IPS-18c (cell line): Measurements from ENCODE around the gene MPO.

Source experiments
- H3K4me3 ChIP-seq: 2 replicates; pipeline ENCODE4 v1.7.0; 2013; ENCODE audit warnings: low read depth, mild to moderate bottlenecking, low read length, moderate library complexity; ENCODE audit not compliant: insufficient read depth
- H3K9me3 ChIP-seq: one replicate; pipeline ENCODE4 v1.6.1; 2013; ENCODE audit warnings: mild to moderate bottlenecking, low read length, moderate library complexity; ENCODE audit not compliant: control insufficient read depth, insufficient read depth

The MPO gene

GRCh38 chr17:58232707-58233156, 48.0 kb downstream of the MPO start:
- Histone ChIP-seq H3K4me3 (no peak overlapping the region), H3K9me3 (no peaks in the 10 kb centered on the region)

DNA sequence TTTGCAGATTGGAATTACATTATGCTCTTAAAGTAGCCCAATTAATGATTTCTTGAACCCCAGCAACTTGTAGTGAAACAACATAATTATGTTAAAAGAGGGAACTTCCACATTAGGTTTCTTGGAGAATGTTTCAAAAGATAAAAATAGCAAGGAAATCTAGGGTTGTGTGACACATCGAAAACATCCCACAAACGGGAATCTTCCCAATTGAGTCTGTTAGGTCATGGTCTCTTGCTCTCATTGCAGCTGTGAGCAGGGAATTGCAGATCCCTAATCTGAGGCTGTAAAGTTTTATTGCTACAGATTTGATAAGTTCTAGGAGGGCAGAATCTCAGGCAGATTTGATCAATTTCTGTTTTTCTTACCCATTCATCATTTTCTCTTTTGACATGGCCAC, 49.1 kb downstream of the MPO start:
- no peak overlapping the region for H3K4me3 ChIP-seq
- no peaks in the 10 kb centered on the region for H3K9me3 ChIP-seq

GRCh38 chr17:58229881-58230280, 50.9 kb downstream of the MPO start:
- H3K4me3 ChIP-seq = no peak overlapping the region
- no peaks in the 10 kb centered on the region for H3K9me3 ChIP-seq

GRCh38 chr17:58229384-58229783, 51.4 kb downstream of the MPO start:
- no peaks in the 10 kb centered on the region for H3K9me3 ChIP-seq
- H3K4me3 ChIP-seq = no peak overlapping the region

DNA sequence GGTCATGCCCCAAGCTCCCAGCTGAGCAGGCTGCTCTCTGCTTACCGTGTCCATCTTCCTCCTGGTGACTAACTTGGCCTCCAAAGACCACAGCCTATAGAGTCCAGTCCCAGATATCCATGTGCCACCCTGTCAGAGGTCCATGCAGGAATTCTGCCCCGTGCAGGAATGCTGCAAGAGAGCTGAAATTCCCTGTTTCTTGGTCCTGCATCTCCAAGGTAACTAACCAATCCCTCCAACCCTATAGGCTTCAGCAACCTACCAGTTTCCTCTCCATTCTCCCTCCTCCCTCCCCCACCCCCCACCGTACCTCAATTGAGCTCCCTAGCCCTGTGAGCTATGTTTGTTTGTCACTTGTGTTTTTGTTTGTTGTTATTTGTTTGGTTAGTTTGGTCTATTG, 52.1 kb downstream of the MPO start:
- H3K4me3 ChIP-seq = no peak overlapping the region
- H3K9me3 ChIP-seq = no peaks in the 10 kb centered on the region

- H3K4me3 ChIP-seq = no peak overlapping the region
Measured at GRCh38 chr17:58227733-58228132, 53.0 kb downstream of the MPO start.

GRCh38 chr17:58224315-58224714, 56.4 kb downstream of the MPO start:
- H3K4me3 ChIP-seq = no peak overlapping the region
- no peaks in the 10 kb centered on the region for H3K9me3 ChIP-seq

More at GRCh38 chr17:58227733-58228132, 53.0 kb downstream of the MPO start:
- H3K9me3 ChIP-seq = no peaks in the 10 kb centered on the region
